HG02623 (cell line): Measurements from ENCODE around the gene NOP14.
"Not testable (repeated sequence)": the region's sequence is repeated elsewhere in the genome, so short reads cannot be mapped to it uniquely, and the experiment has no call there.

ENCODE experiments used
- ATAC-seq: cut with Tn5 transposase; IDR thresholded peaks from one replicate; pipeline ENCODE4 v1.9.1; 2021; ENCODE audit warnings: moderate library complexity; ENCODE audit not compliant: unreplicated experiment

NOP14 gene

DNA sequence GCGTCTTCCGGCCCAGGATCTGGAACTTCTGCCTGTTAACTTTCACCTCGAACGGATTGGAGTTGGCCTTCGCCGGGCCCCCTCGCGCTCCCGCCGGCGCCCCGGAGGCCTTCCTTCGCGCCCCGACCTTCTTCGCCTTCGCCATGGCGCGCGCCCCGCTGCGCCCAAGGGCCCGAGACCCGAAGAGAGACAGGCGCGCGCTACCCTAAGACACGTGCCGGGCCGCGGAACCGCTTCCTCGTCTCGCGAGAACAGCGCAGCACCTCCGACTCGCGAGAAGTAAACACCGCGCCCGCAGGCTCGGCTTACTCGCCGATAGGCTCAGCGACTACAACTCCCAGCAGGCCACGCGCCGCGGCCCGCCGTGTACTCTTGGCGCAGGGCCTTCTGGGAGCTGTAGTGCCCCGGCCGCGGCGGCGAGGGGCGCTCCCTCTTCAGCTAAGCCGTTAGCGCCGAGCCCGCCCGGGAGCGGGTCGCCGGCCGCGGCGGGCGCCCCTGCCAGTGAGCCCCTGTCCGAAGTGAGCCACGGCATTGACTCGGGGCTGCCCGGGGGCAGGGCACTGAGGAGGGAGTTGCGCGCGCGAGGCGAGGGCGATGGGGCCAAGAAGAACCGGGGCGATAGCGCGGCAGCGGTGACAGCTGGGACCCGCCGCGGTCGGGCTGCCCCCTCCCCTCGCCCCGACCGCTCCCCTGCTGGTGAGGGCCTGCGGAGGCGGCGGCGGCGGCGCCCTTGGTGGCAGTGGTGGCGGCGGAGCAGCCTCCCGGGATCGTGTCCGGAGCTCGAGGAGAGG lies at the start of gene NOP14, which contains the start of gene GRK4:
Gene NOP14, minus strand, starts transcription at position 232 of the 791 bp plus-strand sequence. Its CDS starts 87 bp downstream, at position 145.
Gene GRK4, plus strand, starts transcription at position 397 of the 791 bp plus-strand sequence. CDS start 500 bp downstream, outside the sequence.
- ATAC-seq, result peak; percentile 83

- no peak for ATAC-seq
Measured at GRCh38 chr4:3011456-3012220, 48.4 kb upstream of the NOP14 start.

- no peak for ATAC-seq
Measured at GRCh38 chr4:3010998-3011397, 47.8 kb upstream of the NOP14 start.

GRCh38 chr4:3010577-3010976 lies 47.4 kb upstream of the NOP14 start:
- no peak for ATAC-seq

DNA sequence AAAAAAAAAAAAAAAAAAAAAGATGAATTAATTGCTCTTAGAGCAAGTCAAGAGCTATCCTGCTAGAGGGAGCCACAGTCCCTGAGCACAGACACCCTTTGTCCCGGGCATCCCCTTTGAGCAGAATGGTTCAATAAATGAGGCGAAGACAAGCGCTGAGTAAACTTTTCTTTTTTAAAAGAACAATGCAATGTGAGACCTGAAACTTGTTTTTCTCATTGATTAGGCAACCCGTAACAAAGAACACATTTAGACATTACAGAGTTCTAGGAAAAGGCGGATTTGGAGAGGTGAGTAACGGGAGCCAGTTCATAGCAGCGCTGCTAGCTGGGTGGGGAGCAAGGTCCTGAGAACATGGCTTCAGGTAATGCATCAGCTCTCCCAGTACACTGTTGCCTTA lies 46.2 kb upstream of the NOP14 start:
- no peak for ATAC-seq

- ATAC-seq, result no peak
Measured at GRCh38 chr4:3007724-3008123, 44.5 kb upstream of the NOP14 start.

DNA sequence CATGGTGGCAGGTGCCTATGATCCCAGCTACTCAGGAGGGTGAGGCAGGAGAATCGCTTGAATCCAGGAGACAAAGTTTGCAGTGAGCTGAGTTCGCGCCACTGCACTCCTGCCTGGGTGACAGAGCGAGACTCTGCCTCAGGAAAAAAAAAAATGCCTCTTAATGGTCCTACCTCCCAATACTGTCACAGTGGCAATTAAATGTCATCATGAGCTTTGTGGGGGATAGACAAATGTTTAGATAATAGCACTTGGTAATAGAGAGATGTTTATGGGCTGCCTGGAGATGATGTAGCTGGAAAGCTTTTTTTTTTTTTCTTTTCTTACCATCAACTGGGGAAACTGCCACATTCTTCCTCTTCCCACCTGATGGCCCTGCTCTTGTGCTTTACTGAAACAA lies 33.2 kb upstream of the NOP14 start:
- ATAC-seq, result no peak

GRCh38 chr4:2995546-2996265 lies 32.5 kb upstream of the NOP14 start:
- no peak for ATAC-seq

DNA sequence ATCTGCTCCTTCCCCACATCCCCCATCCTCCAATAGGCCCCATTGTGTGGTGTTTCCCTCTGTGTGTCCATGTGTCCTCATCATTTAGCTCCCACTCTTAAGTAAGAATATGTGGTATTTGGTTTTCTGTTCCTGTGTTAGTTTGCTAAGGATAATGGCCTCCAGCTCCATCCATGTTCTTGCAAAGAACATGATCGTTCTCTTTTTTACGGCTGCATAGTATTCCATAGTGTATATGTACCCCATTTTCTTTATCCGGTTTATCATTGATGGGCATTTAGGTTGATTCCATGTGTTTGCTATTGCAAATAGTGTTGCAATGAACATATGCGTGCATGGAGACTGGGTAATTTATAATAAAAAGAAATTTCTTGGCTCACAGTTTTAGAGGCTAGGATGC lies 31.7 kb upstream of the NOP14 start:
- ATAC-seq, result no peak

- ATAC-seq, result no peak
Measured at GRCh38 chr4:2991243-2991642, 28.0 kb upstream of the NOP14 start.

- not testable (repeated sequence) for ATAC-seq
Measured at GRCh38 chr4:2983715-2984114, 20.5 kb upstream of the NOP14 start.

- ATAC-seq, result no peak
Measured at GRCh38 chr4:2982012-2982411, 18.8 kb upstream of the NOP14 start.

DNA sequence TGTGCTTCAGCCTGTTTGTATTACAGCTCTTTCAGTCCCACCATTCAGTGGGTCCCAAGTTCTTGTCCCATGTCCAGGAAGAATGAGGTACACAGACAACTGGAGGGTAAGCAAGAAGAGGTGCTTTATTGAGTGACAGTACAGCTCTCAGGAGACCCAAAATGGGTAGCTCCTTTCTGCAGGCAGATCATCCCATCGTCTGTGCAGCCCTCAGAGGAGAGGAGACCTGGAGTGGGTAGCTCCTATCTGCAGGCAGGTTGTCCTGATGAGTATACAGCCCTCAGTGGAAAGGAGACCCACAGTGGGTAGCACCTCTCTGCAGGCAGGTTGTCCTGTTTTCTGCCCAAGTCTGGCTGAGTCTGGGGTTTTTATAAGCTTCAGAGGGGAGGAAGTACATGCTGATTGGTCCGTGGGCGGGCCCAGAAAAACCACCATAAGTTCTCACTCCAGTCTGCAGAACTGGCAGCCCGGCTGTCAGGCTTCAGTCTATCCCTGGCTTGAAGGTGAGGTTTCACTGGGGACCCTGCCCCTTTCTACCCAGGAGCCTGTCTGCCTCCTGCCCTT lies 18.1 kb upstream of the NOP14 start:
- no peak for ATAC-seq

DNA sequence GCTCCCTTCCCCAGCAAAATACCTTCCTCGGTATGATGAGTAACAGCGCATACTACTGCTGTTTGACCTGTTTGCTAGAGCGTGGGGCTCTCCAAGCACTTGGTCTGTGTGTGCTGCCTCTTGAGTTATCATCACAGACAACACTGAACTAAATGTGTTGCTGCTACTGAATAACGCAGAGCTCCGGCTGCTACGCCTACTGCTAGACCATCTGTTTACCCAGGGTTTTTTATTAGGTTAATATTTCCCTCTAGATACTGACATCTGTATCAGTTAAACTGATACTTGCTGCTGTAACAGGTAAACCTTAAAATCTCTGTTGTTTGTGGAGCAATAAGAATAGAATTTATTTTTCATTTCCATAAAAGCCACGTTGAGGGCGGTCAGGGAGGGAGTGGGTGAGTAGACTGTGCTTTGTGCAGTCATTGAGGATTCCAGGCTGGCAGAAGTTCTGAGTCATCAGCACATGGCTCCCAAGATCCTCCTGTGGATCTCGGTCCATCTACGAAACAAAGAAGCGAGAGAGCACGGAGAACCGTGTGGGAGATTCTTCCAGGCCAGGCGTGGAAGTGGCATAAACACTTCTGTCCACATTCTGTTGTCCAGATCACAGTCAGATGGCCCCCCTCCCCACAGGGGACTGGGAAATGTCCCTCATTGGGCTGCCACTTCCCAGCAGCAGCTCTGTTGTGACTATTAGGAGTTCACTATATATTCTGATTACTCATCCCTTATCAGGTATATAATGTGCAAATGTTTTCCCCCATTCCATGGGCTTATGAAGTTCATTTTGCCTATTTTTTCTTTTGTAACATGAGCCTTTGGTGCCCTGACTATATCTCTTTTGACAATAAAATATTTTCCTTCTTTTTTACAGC lies 14.2 kb upstream of the NOP14 start:
- no peak for ATAC-seq

GRCh38 chr4:2971275-2971674 lies 8.1 kb upstream of the NOP14 start:
- no peak for ATAC-seq

DNA sequence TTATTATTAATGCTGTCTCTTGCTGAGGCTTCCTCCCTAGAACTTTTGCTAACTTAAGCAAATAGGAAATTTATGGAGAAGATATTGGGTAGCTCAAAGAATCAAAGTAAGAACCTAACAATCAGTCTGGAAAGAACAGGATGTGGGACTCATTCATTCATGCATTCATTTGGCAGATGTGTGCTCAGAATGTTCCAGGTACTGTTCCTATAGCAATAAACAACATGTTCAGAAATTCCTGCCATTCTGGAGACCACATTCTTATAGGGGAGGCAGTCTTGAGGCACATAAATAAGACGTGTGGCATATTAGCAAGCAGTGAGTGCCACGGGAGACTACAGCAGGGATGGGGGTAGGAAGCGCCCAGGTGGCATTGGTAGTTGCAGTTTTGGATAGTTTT lies 5.2 kb upstream of the NOP14 start:
- ATAC-seq, result no peak

GRCh38 chr4:2965262-2965661 lies 2.1 kb upstream of the NOP14 start:
- ATAC-seq, result no peak

- ATAC-seq, result no peak
Measured at GRCh38 chr4:2964706-2965258, 1.6 kb upstream of the NOP14 start.

GRCh38 chr4:2963966-2964471 lies 813 bp upstream of the NOP14 start:
- no peak for ATAC-seq
